ENCODE measurements around the gene DVL3.
"Not testable (repeated sequence)": the region's sequence is repeated elsewhere in the genome, so short reads cannot be mapped to it uniquely, and the experiment has no call there.

DVL3 gene

GRCh38 chr3:184154885-184155643 lies at the start of gene DVL3:
DVL3 (plus strand) TSS chr3:184155377; CDS start chr3:184155636, 259 bp downstream.
- DNase-seq (ENCODE audit: low spot score) = peak; percentile 77

GRCh38 chr3:184110316-184110725 lies 44.9 kb upstream of the DVL3 start:
- DNase-seq (ENCODE audit: low spot score) = no peak

- no peak for DNase-seq (ENCODE audit: low spot score)
These were observed 39.2 kb upstream of the DVL3 start for GRCh38 chr3:184116017-184116416.

- peak; percentile 30 for DNase-seq (ENCODE audit: low spot score)
These were observed 37.5 kb upstream of the DVL3 start for GRCh38 chr3:184117636-184118035.

GRCh38 chr3:184121031-184121430 lies 34.1 kb upstream of the DVL3 start:
- DNase-seq (ENCODE audit: low spot score) = not testable (repeated sequence)

- no peak for DNase-seq (ENCODE audit: low spot score)
These were observed 29.2 kb upstream of the DVL3 start for GRCh38 chr3:184126006-184126405.

GRCh38 chr3:184129012-184129411 lies 26.2 kb upstream of the DVL3 start:
- DNase-seq (ENCODE audit: low spot score) = no peak

GRCh38 chr3:184132945-184133344 lies 22.2 kb upstream of the DVL3 start:
- no peak for DNase-seq (ENCODE audit: low spot score)

- peak; percentile 92 for DNase-seq (ENCODE audit: low spot score)
These were observed 21.1 kb upstream of the DVL3 start for GRCh38 chr3:184133840-184134745.

- peak; percentile 42 for DNase-seq (ENCODE audit: low spot score)
These were observed 20.4 kb upstream of the DVL3 start for GRCh38 chr3:184134746-184135148.

GRCh38 chr3:184135149-184135910 lies 19.8 kb upstream of the DVL3 start, which contains the start of gene EIF2B5:
EIF2B5 (plus strand) TSS chr3:184135358; CDS start chr3:184135386, 28 bp downstream.
- DNase-seq (ENCODE audit: low spot score) = peak; percentile 96

- DNase-seq (ENCODE audit: low spot score) = no peak
These were observed 19.3 kb upstream of the DVL3 start for GRCh38 chr3:184135911-184136260.

GRCh38 chr3:184140436-184140835 lies 14.7 kb upstream of the DVL3 start:
- DNase-seq (ENCODE audit: low spot score) = no peak

GRCh38 chr3:184142199-184142598 lies 13.0 kb upstream of the DVL3 start:
- no peak for DNase-seq (ENCODE audit: low spot score)

- no peak for DNase-seq (ENCODE audit: low spot score)
These were observed 11.8 kb upstream of the DVL3 start for GRCh38 chr3:184143327-184143726.

GRCh38 chr3:184144505-184144904 lies 10.7 kb upstream of the DVL3 start:
- no peak for DNase-seq (ENCODE audit: low spot score)

GRCh38 chr3:184145111-184145524 lies 10.1 kb upstream of the DVL3 start:
- peak; percentile 69 for DNase-seq (ENCODE audit: low spot score)

- no peak for DNase-seq (ENCODE audit: low spot score)
These were observed 9.4 kb upstream of the DVL3 start for GRCh38 chr3:184145751-184146270.

- DNase-seq (ENCODE audit: low spot score) = no peak
These were observed 7.1 kb upstream of the DVL3 start for GRCh38 chr3:184148076-184148475.

- DNase-seq (ENCODE audit: low spot score) = no peak
These were observed 6.1 kb upstream of the DVL3 start for GRCh38 chr3:184149123-184149522.

GRCh38 chr3:184149770-184150169 lies 5.4 kb upstream of the DVL3 start:
- DNase-seq (ENCODE audit: low spot score) = not testable (repeated sequence)
